ENCODE data around the gene CRYBG1. TPM values are rescaled to one million over a fixed set of nuclear protein-coding genes. Genes with fewer than 3 reads are reported as not detected.

The CRYBG1 gene
- total RNA-seq, 2 donors from 2014 or later: 2.5 to 2.7 TPM

- no peak overlapping the region for H3K4me3 ChIP-seq (ENCODE audit: low read length)
- Mint-ChIP-seq H3K36me3 (ENCODE audit: low read depth) (no peaks in the 10 kb centered on the region), H3K4me3 (no peak overlapping the region), H3K4me1 (no peaks in the 10 kb centered on the region), H3K9me3 (no peaks in the 10 kb centered on the region), H3K27me3 (ENCODE audit: insufficient read depth) (no peaks in the 10 kb centered on the region), H3K27ac (no peak overlapping the region)
- WGBS, 2 experiments (ENCODE audit: insufficient coverage in 1 of 2, insufficient read length in 1 of 2): 81% methylated on average over 2 of the region's 4 CpGs; no CpG with 5 or more reads in 1 of the 2 experiments
- no peak overlapping the region for H3K9ac ChIP-seq (ENCODE audit: extremely low read depth, low read length, poor library complexity, severe bottlenecking)
- no peaks in the 10 kb centered on the region for H3K4me1 ChIP-seq (ENCODE audit: control insufficient read depth, insufficient read depth, low read length)
- no peak overlapping the region for H3K27ac ChIP-seq (ENCODE audit: low read depth, low read length)
- H3K9me3 ChIP-seq (ENCODE audit: control insufficient read depth, low read length): no peaks in the 10 kb centered on the region
- no peak for DNase-seq
- H3K27me3 ChIP-seq (ENCODE audit: control insufficient read depth, insufficient read depth, low read length, poor library complexity, severe bottlenecking): no peaks in the 10 kb centered on the region
- no peak for TF ChIP-seq CTCF (conservative IDR thresholded peaks at IDR 0.05)
- H3K36me3 ChIP-seq (ENCODE audit: control insufficient read depth, insufficient read depth, low read length): no peaks in the 10 kb centered on the region
These were observed 204.0 kb downstream of the CRYBG1 start for GRCh38 chr6:106564476-106564875.

- no peak overlapping the region for H3K27ac ChIP-seq (ENCODE audit: low read depth, low read length)
- H3K4me1 Mint-ChIP-seq: no peaks in the 10 kb centered on the region
- no peaks in the 10 kb centered on the region for H3K9me3 Mint-ChIP-seq
- DNase-seq: no peak
- no peak overlapping the region for H3K4me3 ChIP-seq (ENCODE audit: low read length)
- no peak for TF ChIP-seq CTCF (conservative IDR thresholded peaks at IDR 0.05)
- H3K36me3 Mint-ChIP-seq (ENCODE audit: low read depth): no peaks in the 10 kb centered on the region
- no peak overlapping the region for H3K4me3 Mint-ChIP-seq
- H3K27me3 ChIP-seq (ENCODE audit: control insufficient read depth, insufficient read depth, low read length, poor library complexity, severe bottlenecking): no peaks in the 10 kb centered on the region
- H3K4me1 ChIP-seq (ENCODE audit: control insufficient read depth, insufficient read depth, low read length): no peaks in the 10 kb centered on the region
- H3K9ac ChIP-seq (ENCODE audit: extremely low read depth, low read length, poor library complexity, severe bottlenecking): no peak overlapping the region
- H3K27ac Mint-ChIP-seq: no peak overlapping the region
- H3K9me3 ChIP-seq (ENCODE audit: control insufficient read depth, low read length): no peaks in the 10 kb centered on the region
- no peaks in the 10 kb centered on the region for H3K27me3 Mint-ChIP-seq (ENCODE audit: insufficient read depth)
- 91% methylated on average over 2 of the region's 2 CpGs for WGBS, 2 experiments (ENCODE audit: insufficient coverage in 1 of 2, insufficient read length in 1 of 2)
- no peaks in the 10 kb centered on the region for H3K36me3 ChIP-seq (ENCODE audit: control insufficient read depth, insufficient read depth, low read length)
These were observed 208.0 kb downstream of the CRYBG1 start for GRCh38 chr6:106568530-106568929.

GRCh38 chr6:106569428-106569827 is 208.9 kb downstream of the CRYBG1 start:
- H3K27me3 ChIP-seq (ENCODE audit: control insufficient read depth, insufficient read depth, low read length, poor library complexity, severe bottlenecking): no peaks in the 10 kb centered on the region
- Mint-ChIP-seq H3K4me3 (no peak overlapping the region), H3K9me3 (no peaks in the 10 kb centered on the region), H3K36me3 (ENCODE audit: low read depth) (no peaks in the 10 kb centered on the region), H3K27me3 (ENCODE audit: insufficient read depth) (no peaks in the 10 kb centered on the region), H3K27ac (no peak overlapping the region), H3K4me1 (no peaks in the 10 kb centered on the region)
- H3K27ac ChIP-seq (ENCODE audit: low read depth, low read length): no peak overlapping the region
- no peak overlapping the region for H3K9ac ChIP-seq (ENCODE audit: extremely low read depth, low read length, poor library complexity, severe bottlenecking)
- no peaks in the 10 kb centered on the region for H3K36me3 ChIP-seq (ENCODE audit: control insufficient read depth, insufficient read depth, low read length)
- H3K4me1 ChIP-seq (ENCODE audit: control insufficient read depth, insufficient read depth, low read length): no peaks in the 10 kb centered on the region
- no peak overlapping the region for H3K4me3 ChIP-seq (ENCODE audit: low read length)
- DNase-seq: no peak
- 79 to 95% methylated on average over 3 to 4 of the region's 4 CpGs for WGBS, 2 experiments (ENCODE audit: insufficient coverage in 1 of 2, insufficient read length in 1 of 2)
- H3K9me3 ChIP-seq (ENCODE audit: control insufficient read depth, low read length): no peaks in the 10 kb centered on the region
- TF ChIP-seq CTCF (conservative IDR thresholded peaks at IDR 0.05): no peak

Measured in endodermal cell (in vitro differentiated cells).